KMS-11 (cell line): ENCODE results near the gene ZNF668.

ENCODE experiments used
- H2AFZ ChIP-seq: fragments of 200-600 bp; sonication (generic); 2 replicates; pipeline ENCODE4 v1.6.1; 2016; ENCODE audit warnings: antibody characterized with exemption, mixed run types, low read depth
- H3K27ac ChIP-seq: fragments of 200-600 bp; sonication (generic); 2 replicates; pipeline ENCODE4 v1.6.1; 2016; ENCODE audit warnings: mild to moderate bottlenecking, mixed run types
- H3K27me3 ChIP-seq: fragments of 200-600 bp; sonication (generic); 2 replicates; pipeline ENCODE4 v1.6.1; 2017; ENCODE audit warnings: mild to moderate bottlenecking, low read depth, mixed run types, moderate library complexity; ENCODE audit not compliant: insufficient read depth
- H3K36me3 ChIP-seq: fragments of 200-600 bp; sonication (generic); 2 replicates; pipeline ENCODE4 v1.6.1; 2017; ENCODE audit warnings: mild to moderate bottlenecking, mixed run types; ENCODE audit not compliant: insufficient read depth
- H3K4me1 ChIP-seq: fragments of 200-600 bp; sonication (generic); 2 replicates; pipeline ENCODE4 v1.6.1; 2016; ENCODE audit warnings: mild to moderate bottlenecking, low read depth, mixed run types; ENCODE audit not compliant: poor library complexity, severe bottlenecking
- H3K4me2 ChIP-seq: fragments of 200-600 bp; sonication (generic); 2 replicates; pipeline ENCODE4 v1.7.0; 2016; ENCODE audit warnings: mild to moderate bottlenecking, mixed run types
- H3K4me3 ChIP-seq: fragments of 200-600 bp; sonication (generic); IDR thresholded peaks from 2 replicates; pipeline ENCODE4 v1.6.1; 2017; ENCODE audit warnings: low read depth, low read length, mixed read lengths; ENCODE audit not compliant: insufficient read depth
- H3K79me2 ChIP-seq: fragments of 200-600 bp; sonication (generic); 2 replicates; pipeline ENCODE4 v1.6.1; 2016; ENCODE audit warnings: low read depth, mixed run types; ENCODE audit not compliant: insufficient read depth
- H3K9ac ChIP-seq: fragments of 200-600 bp; sonication (generic); 2 replicates; pipeline ENCODE4 v1.6.1; 2016; ENCODE audit warnings: mild to moderate bottlenecking, mixed run types
- H4K20me1 ChIP-seq: fragments of 200-600 bp; sonication (generic); 2 replicates; pipeline ENCODE4 v1.6.1; 2016; ENCODE audit warnings: mild to moderate bottlenecking, mixed run types; ENCODE audit not compliant: insufficient read depth
- TF ChIP-seq, protein P1 (sequence below): fragments of 200-600 bp; sonication (generic); conservative IDR thresholded peaks from 2 replicates; pipeline ENCODE4 v1.6.1; 2017; ENCODE audit warnings: low read depth, mild to moderate bottlenecking, antibody characterized with exemption, low read length, moderate library complexity, mixed read lengths

Gene ZNF668

DNA sequence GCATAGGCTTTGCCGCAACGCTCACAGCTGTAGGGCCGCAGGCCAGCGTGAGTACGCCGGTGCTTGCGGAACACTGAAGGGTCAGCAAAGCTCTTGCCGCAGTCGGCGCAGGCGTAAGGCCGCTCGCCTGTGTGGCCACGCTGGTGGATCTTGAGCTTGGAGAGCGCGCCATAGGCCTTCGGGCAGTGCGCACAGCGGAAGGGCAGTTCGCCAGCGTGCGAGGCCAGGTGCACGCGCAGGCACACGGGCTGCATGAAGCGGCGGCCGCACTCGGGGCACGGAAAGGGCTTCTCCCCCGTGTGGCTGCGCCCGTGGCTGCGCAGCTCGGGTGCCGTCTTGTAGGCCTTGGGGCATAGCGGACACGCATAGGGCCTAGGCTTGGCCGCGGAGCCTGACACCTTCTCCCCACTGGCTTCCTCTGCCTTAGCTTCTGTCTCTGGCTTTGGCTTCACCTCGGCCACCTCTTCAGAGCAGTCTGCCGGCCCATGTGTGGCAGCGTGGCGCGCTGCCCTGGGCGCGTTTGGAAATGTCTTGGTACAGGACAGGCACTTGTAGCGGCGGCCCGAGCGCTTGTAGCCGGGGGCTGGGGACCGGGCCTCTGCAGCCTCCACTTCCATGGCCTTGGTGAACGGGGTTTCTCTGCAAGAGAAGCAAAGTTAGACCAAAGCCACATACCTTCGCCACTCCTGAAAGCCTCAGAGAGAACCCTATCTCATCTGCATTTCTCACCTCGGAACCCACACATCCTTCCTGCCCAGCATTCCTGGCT, 10.0 kb downstream of the ZNF668 start:
- Histone ChIP-seq H3K4me2 (no peak overlapping the region), H3K36me3 (no peaks in the 10 kb centered on the region), H3K4me3 (no peak overlapping the region), H3K27me3 (no peaks in the 10 kb centered on the region), H3K27ac (no peak overlapping the region), H4K20me1 (0 out of 2 replicates have a peak, but pooled peaks cover 8% of the 10 kb centered on the region), H3K4me1 (no peaks in the 10 kb centered on the region), H3K79me2 (peaks cover 16% of the 10 kb centered on the region; the same call in 1 of the 2 replicates), H3K9ac (no peak overlapping the region), H2AFZ (no peak overlapping the region)
- TF ChIP-seq, protein P1, sequence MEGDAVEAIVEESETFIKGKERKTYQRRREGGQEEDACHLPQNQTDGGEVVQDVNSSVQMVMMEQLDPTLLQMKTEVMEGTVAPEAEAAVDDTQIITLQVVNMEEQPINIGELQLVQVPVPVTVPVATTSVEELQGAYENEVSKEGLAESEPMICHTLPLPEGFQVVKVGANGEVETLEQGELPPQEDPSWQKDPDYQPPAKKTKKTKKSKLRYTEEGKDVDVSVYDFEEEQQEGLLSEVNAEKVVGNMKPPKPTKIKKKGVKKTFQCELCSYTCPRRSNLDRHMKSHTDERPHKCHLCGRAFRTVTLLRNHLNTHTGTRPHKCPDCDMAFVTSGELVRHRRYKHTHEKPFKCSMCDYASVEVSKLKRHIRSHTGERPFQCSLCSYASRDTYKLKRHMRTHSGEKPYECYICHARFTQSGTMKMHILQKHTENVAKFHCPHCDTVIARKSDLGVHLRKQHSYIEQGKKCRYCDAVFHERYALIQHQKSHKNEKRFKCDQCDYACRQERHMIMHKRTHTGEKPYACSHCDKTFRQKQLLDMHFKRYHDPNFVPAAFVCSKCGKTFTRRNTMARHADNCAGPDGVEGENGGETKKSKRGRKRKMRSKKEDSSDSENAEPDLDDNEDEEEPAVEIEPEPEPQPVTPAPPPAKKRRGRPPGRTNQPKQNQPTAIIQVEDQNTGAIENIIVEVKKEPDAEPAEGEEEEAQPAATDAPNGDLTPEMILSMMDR = no peak

DNA sequence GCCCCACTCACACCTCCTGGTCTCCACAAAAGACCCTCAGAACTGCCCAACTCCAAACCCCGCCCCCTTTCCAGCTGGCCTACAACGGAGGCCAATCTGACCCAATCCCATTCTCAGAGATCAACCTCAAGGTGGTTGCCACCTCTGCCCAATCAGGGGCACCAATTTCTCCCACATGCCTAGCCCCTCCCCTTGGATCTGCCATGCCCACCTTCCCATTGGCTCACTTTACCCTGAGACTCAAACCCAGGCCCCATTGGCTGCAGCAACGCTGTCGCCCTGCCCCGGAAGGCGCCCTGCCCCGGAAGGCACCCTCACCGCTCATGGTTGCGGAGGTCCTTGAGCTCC, 10.6 kb downstream of the ZNF668 start:
- H3K36me3 ChIP-seq = no peaks in the 10 kb centered on the region
- no peaks in the 10 kb centered on the region for H3K27me3 ChIP-seq
- H2AFZ ChIP-seq = no peak overlapping the region
- no peak overlapping the region for H3K4me3 ChIP-seq
- H4K20me1 ChIP-seq = 0 out of 2 replicates have a peak, but pooled peaks cover 8% of the 10 kb centered on the region
- H3K4me2 ChIP-seq = no peak overlapping the region
- TF ChIP-seq, protein P1 = no peak
- no peak overlapping the region for H3K9ac ChIP-seq
- H3K79me2 ChIP-seq = peaks cover 11% of the 10 kb centered on the region; the same call in 1 of the 2 replicates
- no peaks in the 10 kb centered on the region for H3K4me1 ChIP-seq
- no peak overlapping the region for H3K27ac ChIP-seq

DNA sequence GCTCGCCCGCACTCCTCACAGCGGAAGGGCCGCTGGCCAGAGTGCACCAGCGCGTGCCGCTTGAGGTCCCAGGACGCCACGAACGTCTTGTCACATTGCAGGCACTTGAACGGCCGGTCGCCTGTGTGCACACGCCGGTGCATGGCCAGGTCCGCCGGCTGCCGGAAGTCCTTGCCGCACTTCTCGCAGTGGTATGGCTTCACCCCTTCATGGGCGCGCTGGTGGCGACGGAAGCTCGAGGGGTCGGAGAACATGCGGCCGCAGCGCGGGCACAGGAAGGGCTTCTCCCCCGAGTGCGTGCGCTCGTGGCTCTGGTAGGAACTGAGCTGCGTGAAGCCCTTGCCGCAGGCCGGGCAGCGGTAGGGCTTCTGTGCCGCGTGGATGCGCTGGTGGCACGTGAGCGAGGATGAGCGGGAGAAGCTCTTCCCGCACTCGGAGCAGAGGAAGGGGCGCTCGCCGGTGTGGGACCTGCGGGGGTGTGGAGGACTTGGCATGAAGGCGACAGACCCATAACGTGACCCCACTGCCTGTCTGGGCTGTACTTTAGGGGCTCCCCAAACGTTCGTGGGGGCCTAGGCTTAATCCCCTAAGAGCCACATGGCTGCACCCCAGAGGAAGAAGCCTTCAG, 12.1 kb downstream of the ZNF668 start:
- Histone ChIP-seq H3K27ac (no peak overlapping the region), H3K4me3 (no peak overlapping the region), H4K20me1 (0 out of 2 replicates have a peak, but pooled peaks cover 8% of the 10 kb centered on the region), H3K79me2 (peaks cover 11% of the 10 kb centered on the region; the same call in 1 of the 2 replicates), H3K4me2 (no peak overlapping the region), H3K36me3 (no peaks in the 10 kb centered on the region), H3K27me3 (no peaks in the 10 kb centered on the region), H3K9ac (no peak overlapping the region), H3K4me1 (no peaks in the 10 kb centered on the region), H2AFZ (no peak overlapping the region)
- TF ChIP-seq, protein P1 = no peak

DNA sequence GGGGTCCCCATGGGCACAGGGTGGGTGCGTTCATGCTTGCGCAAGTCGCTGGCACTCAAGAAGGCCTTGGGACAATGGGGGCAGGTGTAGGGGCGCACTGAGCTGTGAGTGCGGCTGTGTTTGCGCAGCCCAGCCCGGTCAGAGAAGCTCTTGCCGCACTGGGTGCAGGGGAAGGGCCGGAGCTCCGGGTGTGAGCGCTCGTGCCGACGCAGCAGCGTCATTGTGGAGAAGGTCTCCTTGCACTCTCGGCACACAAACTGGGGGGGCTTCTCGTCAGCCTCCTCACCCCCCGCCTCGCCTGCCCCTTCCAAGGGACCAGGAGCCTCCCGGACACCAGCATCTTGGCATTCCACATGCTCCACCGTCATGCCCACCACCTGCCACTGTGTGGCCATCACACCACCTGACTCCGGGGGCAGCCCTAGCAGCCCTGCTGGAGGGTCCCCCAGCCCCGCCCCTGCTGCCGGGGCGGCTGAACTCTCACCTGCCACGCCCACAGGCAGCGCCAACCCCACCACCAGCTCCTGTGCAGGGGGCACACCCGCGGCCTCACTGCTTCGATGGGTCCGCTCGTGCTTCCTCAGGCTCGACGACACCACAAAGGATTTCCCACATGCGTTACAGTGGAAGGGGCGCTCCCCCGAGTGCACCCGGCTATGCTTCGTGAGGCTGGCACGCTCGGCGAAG, 12.8 kb downstream of the ZNF668 start:
- Histone ChIP-seq H3K4me1 (no peaks in the 10 kb centered on the region), H3K4me2 (no peak overlapping the region), H3K36me3 (no peaks in the 10 kb centered on the region), H3K27me3 (no peaks in the 10 kb centered on the region), H3K4me3 (no peak overlapping the region), H3K9ac (no peak overlapping the region), H2AFZ (no peak overlapping the region), H3K27ac (no peak overlapping the region), H3K79me2 (peaks cover 5% of the 10 kb centered on the region; the same call in 1 of the 2 replicates), H4K20me1 (0 out of 2 replicates have a peak, but pooled peaks cover under 1% of the 10 kb centered on the region)
- TF ChIP-seq, protein P1 = no peak
